Astrocyte (in vitro differentiated cells and primary cell): Measurements from ENCODE around the gene AUTS2.

Experiments used
- EZH2 ChIP-seq: IDR thresholded peaks from 2 replicates; pipeline ENCODE4 v1.6.1; 2012; ENCODE audit warnings: mild to moderate bottlenecking, low read length, inconsistent platforms; ENCODE audit not compliant: insufficient read depth
- TF ChIP-seq, protein P1 (sequence below): IDR thresholded peaks from 2 replicates; pipeline ENCODE4 v1.5.1; 2011; ENCODE audit warnings: low read depth, mild to moderate bottlenecking, inconsistent platforms, low read length, moderate library complexity; ENCODE audit not compliant: insufficient read depth

DNA sequence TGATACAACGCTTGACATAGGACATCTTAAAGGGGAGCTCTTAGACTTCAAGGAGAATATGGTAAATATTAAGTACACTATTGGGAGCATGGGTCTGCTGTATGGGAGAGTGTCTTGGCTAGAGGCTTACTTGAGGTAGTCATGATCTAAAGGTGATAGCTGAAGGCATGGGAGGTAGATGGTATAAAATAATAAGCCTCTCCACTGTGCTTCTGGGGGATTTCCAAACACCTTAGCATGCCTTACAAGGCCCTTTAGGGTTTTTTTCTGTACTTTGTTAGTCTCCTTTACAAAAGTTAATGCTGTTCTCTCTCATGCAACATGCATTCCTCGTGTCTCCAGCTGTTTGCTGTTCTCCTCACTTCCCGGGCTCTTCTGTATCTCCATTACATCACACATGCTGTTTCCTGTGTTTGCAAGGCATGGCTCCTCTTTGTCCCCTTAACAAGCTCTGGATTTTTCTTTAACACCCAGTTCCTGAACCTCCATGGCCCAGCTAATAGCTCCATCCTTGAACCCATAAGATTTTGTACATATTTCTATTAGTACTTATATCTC lies 449.7 kb downstream of the AUTS2 start:
- TF ChIP-seq EZH2: no peak
- TF ChIP-seq, protein P1, sequence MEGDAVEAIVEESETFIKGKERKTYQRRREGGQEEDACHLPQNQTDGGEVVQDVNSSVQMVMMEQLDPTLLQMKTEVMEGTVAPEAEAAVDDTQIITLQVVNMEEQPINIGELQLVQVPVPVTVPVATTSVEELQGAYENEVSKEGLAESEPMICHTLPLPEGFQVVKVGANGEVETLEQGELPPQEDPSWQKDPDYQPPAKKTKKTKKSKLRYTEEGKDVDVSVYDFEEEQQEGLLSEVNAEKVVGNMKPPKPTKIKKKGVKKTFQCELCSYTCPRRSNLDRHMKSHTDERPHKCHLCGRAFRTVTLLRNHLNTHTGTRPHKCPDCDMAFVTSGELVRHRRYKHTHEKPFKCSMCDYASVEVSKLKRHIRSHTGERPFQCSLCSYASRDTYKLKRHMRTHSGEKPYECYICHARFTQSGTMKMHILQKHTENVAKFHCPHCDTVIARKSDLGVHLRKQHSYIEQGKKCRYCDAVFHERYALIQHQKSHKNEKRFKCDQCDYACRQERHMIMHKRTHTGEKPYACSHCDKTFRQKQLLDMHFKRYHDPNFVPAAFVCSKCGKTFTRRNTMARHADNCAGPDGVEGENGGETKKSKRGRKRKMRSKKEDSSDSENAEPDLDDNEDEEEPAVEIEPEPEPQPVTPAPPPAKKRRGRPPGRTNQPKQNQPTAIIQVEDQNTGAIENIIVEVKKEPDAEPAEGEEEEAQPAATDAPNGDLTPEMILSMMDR: no peak
